WI38 (cell line): ENCODE measurements around the gene RBBP8.
"Not testable (repeated sequence)": the region's sequence is repeated elsewhere in the genome, so short reads cannot be mapped to it uniquely, and the experiment has no call there.

Experiments
- H3K4me3 ChIP-seq: 2 replicates; pipeline ENCODE4 v1.5.1; 2011; ENCODE audit warnings: low read depth, mild to moderate bottlenecking, control low read depth, low read length
- CTCF ChIP-seq: IDR thresholded peaks from 2 replicates; pipeline ENCODE4 v1.5.1; 2012; ENCODE audit warnings: low read depth, mild to moderate bottlenecking, control low read depth, low read length

RBBP8 gene

GRCh38 chr18:22939649-22940048, 6.5 kb downstream of the RBBP8 start:
- TF ChIP-seq CTCF = no peak
- H3K4me3 ChIP-seq = no peak overlapping the region

GRCh38 chr18:22943847-22944246, 10.7 kb downstream of the RBBP8 start:
- no peak overlapping the region for H3K4me3 ChIP-seq
- TF ChIP-seq CTCF = no peak

GRCh38 chr18:22946217-22946616, 13.1 kb downstream of the RBBP8 start:
- no peak overlapping the region for H3K4me3 ChIP-seq
- TF ChIP-seq CTCF = no peak

- no peak overlapping the region for H3K4me3 ChIP-seq
- no peak for TF ChIP-seq CTCF
Observed at GRCh38 chr18:22946846-22947245, 13.7 kb downstream of the RBBP8 start.

GRCh38 chr18:22951823-22952222, 18.7 kb downstream of the RBBP8 start:
- TF ChIP-seq CTCF = no peak
- H3K4me3 ChIP-seq = no peak overlapping the region

- TF ChIP-seq CTCF = no peak
- H3K4me3 ChIP-seq = no peak overlapping the region
Observed at GRCh38 chr18:22952525-22952924, 19.4 kb downstream of the RBBP8 start.

- H3K4me3 ChIP-seq = not testable (repeated sequence)
Observed at GRCh38 chr18:22953982-22954381, 20.9 kb downstream of the RBBP8 start.

GRCh38 chr18:22956226-22956625, 23.1 kb downstream of the RBBP8 start:
- H3K4me3 ChIP-seq = no peak overlapping the region
- TF ChIP-seq CTCF = no peak
